Measurements from ENCODE around the gene PYURF.
A peak's percentile ranks its signal among the peaks of the same experiment; 100 is the strongest.

The PYURF gene, protein sequence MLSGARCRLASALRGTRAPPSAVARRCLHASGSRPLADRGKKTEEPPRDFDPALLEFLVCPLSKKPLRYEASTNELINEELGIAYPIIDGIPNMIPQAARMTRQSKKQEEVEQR

DNA sequence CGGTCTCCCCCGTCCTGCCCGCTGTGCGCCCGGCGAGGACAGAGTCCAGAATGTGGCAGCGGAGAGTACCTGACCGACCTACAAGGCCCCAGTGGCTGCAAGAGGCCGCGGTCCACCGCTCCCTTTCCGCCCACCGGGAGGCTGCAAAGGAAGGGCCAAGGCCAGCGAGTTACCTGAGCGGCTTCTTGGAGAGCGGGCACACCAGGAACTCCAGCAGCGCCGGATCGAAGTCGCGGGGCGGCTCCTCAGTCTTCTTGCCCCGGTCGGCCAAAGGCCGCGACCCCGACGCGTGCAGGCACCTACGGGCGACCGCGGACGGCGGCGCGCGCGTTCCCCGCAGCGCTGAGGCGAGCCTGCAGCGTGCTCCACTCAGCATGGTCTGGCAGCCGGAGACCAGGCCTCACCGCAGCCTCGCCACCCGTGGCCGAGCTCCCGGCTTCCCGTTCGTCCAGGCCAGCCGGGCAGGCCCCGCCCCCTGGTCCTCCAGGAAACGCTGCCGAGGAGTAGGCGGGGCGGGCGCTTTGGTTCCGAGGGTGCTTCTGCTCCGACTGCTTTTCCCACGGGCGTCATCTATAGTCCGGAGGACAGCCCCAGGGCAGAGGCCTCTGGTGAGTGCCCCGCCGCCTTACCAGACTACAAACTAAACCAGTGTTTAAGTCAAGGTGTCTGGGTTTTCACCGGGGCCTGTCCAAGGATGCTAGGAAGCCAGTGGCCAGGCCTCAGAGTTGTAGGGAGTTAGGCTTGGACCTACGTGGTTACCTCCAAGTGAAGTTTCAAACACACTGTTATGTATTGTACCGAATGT, at the start of gene PYURF:
TSS of gene PYURF (minus strand) at position 452 of the 805 bp plus-strand sequence. CDS start at position 376, 76 bp downstream.
- peak; percentile 23 to 76 (median 54) for DNase-seq

DNA sequence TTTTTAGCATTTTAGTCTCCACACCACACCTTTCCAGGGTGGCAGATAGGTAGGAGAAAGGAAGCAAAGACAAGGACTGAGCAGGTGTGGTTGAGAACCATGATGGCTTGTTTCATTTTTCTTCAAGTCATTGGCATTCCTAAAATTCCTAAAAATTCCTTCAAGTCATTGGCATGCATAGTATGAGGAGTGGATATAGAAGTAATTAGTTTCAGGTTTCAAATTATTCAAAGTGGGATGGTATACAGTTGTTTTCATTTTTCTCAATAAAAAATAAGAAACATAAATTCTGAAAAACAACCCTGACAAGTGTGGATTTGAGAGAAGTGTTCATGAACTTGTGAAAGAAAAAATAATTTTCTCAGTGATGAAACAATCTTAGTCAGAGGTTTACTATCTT, 46.4 kb upstream of the PYURF start:
- no peak for DNase-seq

DNA sequence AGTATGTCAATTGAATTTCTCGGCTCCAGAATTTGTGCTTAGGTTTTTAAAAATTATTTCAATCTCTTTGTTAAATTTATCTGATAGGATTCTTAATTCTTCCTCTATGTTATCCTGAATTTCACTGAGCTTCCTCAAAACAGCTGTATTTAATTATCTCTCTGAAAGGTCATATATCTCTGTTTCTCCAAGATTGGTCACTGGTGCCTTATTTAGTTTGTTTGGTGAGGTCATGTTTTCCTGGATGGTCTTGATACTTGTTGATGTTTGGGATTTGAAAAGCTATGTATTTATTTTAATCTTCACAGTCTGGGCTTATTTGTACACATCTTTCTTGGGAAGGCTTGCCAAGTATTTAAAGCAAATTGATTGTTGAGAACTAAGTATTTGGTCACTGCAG, 44.0 kb upstream of the PYURF start:
- DNase-seq, result no peak

DNA sequence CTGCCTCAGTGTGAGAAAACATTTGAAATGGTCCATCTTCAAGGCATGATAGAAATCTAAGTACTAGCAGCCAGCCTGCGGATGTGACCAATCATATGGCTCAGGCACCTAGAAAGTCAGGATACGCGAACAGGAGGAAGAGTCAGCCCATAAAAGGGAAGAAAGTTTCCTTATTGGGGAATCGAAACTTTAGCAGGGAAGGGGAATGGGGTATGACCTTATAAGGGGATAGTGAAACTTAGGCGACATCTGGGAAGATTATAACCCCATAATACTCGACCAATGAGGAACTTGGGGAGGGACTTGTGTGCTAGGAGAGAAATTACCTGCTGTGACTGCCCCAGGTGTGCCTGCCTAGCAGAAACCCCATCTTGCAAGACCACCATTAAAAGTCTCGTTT, 26.2 kb upstream of the PYURF start:
- DNase-seq, result no peak

DNA sequence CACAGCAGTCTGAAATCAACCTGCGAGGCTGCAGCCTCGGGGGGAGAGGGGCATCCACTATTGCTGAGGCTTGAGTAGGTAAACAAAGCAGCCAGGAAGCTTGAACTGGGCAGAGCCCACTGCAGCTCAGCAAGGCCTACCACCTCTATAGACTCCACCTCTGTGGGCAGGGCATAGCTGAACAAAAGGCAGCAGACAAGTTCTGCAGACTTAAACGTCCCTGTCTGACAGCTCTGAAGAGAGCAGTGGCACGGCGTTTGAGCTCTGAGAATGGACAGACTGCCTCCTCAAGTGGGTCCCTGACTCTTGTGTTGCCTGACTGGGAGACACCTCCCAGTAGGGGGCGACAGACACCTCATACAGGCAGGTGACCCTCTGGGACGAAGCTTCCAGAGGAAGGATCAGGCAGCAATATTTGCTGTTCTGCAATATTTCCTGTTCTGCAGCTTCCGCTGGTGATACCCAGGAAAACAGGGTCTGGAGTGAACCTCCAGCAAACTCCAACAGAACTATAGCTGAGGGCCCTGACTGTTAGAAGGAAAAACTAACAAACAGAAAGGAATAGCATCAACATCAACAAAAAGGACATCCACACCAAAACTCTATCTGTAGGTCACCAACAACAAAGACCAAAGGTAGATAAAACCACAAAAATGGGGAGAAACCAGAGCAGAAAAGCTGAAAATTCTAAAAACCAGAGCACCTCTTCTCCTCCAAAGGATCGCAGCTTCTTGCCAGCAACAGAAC, 15.9 kb upstream of the PYURF start:
- DNase-seq, result peak; percentile 52 to 77 (median 64)

DNA sequence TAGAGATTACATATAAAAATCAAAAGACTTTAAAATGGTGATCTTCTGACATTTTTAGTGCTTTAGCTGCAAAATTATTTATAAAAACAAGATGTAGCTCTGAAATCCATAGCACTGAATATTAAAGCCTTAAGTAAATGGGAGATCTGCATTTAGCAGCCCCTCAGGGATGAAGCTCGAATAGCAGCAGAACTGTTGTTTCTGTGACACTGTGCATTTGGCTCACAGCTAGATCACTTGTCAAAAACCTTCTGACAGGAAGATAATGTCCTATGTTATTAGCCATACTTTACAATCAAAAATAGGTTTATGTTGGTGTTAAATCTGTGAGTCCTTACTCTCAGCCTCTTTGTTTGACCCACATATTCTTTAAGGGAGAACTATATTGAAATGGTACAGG, 14.1 kb upstream of the PYURF start:
- DNase-seq, result no peak

DNA sequence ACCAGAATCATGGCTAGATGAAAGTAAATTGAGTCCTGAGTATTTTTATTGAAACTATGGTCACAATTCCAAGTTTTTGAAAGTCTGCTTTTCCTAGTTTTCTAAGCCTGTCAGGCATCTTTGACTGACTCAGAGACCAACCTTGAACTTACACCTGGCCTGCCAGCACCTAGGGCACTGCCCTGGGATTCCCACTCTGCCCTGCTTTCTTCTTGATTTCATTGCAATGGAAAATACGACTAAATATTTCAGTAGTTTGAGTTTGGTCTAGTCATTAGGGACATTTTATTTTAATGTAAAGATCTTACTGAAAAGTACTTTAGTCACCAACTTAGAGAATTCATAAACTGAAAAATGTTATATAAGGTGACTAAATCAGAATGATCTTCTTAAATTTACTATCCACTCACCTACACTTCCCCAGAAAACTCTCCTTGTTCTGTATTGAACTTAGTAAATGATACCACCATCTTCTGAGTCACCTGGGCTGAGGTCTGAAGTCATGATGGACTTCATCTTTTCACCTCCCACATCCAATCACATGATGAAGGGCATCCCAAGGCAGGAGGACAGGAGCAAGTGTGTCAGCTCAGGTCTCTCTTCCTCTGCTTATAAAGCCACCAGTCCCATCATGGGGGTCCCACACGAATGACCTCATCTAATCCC, 11.6 kb upstream of the PYURF start:
- DNase-seq, result no peak

DNA sequence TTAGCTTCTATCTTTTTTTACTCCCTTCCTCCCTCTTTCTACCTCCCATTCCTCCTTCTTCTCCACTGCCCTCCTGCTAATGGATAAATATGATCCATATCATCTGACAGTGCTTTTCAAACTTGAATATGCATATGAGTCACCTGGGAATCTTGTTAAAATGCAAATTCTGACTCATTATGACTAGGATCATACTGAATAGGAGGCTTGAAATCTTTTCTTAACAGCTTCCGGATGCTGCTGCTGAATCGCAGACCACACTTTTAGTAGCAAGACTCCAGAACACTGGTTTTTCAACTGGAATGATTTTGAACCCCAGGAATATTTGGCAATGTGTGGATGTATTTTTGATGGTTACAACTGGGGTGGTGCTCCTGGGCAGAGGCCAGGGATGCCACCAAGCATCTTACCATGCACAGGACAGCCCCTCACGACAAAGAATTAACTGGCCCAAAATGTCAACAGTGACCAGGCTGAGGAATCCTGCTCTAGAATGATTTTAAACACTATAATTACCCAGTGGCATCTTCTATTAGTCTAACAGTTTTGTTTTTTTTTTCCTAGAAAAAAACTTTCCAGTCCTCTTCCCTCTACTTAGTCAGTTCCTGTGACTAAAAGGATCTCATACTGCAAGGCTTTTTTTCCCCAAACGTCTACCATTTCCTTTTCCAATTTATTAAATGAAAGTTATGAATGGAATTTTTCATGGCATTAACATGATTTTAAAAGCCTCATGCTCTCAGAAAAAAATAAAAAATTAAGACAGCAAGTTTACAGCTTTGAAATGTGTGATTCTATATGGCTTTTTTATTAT, 10.6 kb upstream of the PYURF start:
- no peak for DNase-seq

DNA sequence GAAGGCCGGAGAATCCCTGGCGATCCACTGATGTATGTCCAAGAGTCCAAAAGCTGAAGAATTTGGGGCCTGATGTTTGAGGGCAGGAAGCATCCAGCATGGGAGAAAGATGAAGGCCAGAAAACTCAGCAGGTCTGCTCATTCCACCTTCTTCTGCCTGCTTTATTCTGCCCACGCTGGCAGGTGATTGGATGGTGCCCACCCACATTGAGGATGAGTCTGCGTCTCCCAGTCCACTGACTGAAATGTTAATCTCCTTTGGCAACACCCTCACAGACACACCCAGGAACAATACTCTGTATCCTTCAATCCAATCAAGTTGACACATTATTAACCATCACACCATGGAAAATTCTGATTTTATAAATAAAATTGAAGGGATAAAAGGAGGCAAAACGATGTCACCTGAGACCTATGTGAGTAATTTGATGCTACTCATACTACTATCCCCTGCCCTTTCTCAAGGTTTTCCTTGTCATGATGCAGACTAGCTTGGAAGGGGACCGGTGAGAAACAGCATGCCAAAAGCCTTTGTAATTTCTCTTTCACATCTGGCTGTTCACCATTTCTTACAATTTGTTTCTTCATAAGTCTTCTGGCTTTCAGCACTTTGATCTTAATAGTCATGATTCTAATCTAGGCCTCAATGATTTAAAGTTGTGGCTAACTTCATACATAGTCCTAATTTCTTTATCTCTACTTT, 9.7 kb upstream of the PYURF start:
- no peak for DNase-seq

DNA sequence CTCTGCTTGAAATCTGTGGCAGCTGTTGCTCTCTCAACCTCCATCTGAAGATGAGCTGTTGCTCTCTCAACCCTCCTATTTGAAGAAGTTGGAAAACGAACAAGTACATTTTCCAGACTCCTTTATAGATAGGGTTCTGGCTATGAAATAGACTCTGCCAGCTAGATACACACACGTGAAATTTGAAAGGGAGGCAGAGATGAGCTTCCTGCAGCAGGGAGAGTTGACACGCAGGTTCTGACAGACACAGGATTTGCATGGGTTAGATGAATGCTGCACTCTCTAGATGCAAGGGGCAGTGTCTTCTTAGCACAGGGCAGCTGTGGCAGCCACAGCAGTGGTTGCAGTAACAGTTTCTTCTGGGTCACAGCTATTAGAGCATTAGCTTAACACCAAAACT, 8.0 kb upstream of the PYURF start:
- no peak for DNase-seq

DNA sequence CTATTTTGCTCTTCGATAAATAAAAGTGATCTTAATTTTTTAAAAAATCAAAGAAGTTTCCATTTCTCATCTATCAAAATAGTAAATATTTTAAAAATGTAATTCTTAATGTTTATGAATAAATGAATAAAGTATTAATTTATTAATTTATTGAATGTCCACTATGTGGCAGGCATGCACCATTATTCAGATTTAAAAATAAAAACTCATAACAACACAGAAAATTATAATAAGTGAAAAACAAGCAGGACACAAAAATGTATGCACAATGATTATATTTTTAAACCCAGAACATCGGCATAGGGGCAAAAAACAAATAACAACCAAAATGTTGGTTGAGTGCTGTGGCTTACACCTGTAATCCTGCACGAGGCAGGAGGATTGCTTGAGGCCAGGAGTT, 5.3 kb upstream of the PYURF start:
- no peak for DNase-seq

DNA sequence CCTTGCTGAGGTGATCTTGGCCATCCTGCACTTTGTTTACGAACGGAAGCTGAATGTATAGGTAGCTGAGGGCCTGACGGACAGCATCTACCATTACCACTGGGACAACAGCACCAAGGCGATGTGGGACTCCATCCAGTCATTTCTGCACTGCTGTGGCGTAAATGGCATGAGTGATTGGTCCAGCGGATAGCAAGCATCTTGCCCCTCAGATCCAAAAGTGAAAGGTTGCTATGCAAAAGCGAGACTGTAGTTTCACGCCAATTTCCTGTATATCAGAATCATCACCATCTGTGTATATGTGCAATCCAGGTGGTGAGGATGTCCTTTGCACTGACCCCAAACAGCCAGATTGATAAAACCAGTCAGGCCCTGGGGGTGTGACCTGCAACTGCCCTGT, 4.2 kb upstream of the PYURF start:
- DNase-seq, result no peak

DNA sequence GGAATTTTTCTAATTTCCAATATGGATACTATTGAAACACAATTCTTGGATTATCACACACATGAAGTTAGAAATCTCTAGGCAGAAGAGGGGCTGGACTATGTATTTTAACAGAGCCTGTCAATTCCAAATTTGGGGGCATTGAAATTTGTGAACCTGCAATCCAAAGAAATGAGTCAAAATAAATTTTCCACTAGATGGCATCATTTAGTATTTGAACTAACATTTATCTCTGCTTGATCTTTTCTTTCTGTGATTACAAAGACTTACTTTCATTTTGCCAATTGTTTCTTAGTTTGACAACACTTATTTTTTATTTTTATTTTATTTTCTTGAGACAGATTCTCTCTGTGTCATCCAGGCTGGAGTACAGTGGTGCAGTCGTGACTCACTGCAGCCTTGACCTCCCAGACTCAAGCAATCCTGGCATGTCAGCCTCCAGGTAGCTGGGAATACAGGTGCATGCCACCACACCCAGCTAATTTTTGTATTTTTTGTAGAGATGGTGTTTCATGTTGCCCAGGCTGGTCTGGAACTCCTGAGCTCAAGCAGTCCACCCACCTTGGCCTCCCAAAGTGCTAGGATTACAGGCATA, 2.7 kb upstream of the PYURF start:
- peak in 3 of 6 experiments; percentile 8 to 48 (median 39) for DNase-seq

DNA sequence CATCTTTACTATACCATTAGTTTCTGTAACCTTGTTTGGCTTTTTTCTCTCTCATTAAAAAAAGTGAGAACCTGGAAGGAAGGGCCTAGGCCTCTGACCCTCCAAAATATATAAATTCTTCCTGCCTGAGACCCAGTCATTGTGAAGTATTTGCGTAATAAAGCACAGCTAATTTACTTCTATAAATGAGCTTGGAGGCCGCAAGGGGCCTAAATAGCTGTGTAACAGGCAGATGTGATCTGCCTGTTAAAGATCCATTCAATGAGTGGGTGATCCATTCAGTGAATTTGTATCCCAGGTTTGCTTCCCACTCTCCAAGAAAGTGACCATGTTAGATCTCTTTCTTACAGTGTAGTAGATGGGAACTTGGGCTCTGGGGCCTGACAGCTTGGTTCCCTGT, 595 bp upstream of the PYURF start:
- no peak for DNase-seq

DNA sequence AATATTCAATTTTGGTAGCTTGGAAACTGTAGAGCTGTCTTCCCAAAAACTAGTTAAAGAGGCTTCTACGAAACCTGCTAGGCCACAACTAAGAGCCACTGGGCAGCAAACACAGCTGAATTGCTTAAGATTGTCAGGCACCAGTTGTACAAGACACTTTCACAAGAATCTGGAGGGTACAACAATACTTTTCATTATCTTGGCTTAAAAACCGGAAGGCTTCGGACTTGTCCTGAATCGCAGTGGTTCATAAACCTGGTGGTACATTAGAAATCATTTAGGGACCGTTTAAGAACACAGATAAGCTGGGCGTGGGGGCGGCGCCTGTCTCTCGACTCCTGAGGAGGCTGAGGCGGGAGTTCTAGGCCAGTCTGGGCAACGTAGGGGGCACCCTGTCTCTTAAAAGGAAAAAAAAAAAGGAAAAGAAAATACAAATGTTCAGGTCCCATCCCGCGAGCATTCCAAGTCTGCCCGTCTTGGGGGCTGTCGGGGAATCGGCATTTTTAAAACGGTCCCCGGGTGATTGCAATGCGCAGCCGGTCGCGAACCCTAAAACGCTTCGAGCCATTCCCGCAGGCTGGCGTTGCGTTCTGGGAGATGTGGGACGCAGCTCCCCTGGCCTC, 763 bp downstream of the PYURF start:
- peak in 3 of 6 experiments; percentile 12 to 48 (median 13) for DNase-seq

DNA sequence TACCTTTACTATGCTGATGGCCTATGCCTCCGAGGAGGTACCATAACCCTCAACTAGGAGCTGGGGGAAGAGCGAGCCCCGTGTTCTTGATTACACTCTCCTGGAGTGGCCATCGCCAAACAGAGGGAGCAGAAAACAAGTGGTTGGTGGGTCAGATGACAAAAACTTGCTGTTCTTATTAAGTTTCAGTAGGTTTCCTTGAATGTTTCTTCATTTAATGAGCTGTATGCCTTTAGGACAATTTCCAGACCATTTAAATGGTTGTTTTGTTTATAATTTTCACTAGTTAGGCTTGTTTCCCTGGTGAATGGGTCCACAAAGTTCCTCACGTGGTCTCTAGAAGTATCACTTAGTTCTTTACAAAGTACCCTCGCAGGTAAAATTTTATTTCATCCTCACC, 4.7 kb downstream of the PYURF start:
- no peak for DNase-seq

DNA sequence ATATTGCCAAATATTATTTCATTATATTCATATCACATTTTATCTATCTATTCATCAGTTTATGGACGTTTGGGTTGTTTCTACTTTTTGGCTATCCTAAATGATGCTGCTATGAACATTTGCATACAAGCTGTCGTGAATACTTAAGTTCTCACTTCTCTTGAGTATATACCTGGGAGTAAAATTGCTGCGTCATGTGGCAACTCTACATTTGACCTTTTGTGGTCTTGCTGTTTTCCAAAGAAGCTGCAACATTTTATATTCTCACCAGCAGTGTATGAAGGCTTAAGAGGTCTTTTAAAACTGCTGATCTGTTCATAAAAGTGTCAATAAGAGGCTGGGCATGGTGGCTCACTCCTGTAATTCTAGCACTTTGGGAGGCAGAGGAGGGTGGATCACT, 5.8 kb downstream of the PYURF start:
- no peak for DNase-seq

DNA sequence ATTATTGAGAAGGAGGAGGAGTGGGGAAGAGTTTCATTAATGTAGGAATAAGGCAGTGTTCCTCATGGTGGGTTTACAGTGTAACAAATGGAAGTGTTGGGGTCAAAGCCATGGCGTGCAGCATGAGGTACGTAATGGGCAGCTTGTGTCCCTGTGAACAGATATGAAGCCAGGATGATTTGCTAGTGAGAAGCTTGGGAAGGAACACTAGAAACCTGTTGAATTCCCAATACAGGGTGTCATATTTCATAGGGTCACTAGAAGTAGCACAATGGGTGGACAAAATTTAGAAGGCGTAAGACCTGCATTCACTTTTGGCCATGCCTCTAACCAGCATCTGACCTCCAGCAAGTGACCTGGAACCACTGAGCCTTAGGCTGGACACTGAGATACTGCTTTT, 6.8 kb downstream of the PYURF start:
- no peak for DNase-seq

DNA sequence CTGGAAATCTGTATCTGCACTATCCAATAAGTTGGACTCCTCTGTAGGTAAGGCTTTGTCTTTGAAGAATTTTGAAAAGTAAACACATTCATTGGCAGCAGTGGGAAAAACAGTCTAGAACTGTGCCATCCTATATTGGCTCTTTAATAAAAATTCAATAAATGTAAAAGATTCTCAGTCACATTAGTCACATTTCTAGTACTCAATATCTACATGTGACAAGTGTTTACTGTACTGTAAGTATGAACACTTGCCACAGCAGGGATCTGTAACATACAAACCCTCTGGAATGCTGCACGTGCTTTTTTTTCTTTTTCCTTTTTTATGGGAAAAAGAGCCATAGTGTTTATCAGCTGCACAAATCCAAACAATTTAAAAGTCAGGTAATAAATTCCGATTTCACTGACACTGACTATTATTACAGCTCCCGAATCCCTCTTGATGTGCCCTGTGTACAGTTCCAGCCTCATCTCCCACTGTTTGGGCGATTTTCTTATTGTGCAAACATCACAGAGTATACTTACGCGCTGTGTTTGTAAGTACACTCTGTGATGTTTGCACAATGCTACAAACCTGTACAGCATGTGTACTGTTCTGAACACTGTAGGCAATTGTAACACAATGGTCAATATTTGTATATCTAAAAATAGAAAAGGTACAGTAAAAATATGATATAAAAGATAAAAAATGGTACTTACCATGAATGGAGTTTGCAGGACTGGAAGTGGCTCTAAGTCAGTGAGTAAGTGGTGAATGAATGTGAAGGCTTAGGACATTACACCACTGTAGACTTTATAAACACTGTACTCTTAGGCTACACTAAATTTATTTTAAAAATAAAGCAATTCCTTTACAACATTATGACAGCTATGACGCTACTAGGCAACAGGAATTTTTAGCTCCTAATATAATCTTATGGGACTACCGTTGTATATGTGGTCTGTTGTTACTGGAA, 8.7 kb downstream of the PYURF start:
- no peak for DNase-seq

DNA sequence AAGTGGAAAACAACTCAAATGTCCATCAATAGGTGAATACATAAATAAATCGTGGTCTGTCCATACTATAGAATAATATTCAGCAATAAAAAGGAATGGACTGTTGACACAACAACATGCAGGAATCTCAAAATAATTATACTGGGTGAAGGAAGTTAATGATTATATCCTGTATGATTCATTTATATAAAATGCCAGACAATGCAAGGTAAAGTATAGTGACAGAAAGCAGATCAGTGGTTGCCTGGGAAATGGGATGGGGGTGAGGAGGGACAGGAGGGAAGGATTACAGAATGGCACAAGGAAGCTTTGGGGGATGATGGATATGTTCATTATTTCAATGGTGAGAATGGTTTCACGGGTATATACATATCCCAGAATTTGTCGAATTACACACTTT, 12.3 kb downstream of the PYURF start:
- DNase-seq, result no peak

Measured in stimulated activated naive CD4-positive, alpha-beta T cell (primary cell).